Breast epithelium (tissue), 4 donors: ENCODE results near the gene PRCD. TPM values are rescaled to one million over a fixed set of nuclear protein-coding genes. Genes with fewer than 3 reads are reported as not detected.
A peak's percentile ranks its signal among the peaks of the same experiment; 100 is the strongest.

Source experiments
- DNase-seq, 2 donors: peaks; one replicate each; pipeline ENCODE4 v3.0.0-alpha.2; 2019; ENCODE audit warnings: low spot score in 2 of 2
- H3K27ac ChIP-seq, 2 donors: fragments of 200-600 bp; sonication (generic) in 1 of 2; one replicate each; pipeline ENCODE4 v1.5.1; 2016 to 2019; ENCODE audit warnings: mild to moderate bottlenecking in 1 of 2
- H3K27me3 ChIP-seq, 2 donors: fragments of 200-600 bp; sonication (generic) in 1 of 2; one replicate each; pipeline versions ENCODE4 v1.5.1 to v1.6.0; 2017 to 2019; ENCODE audit warnings: control low read depth in 1 of 2, mild to moderate bottlenecking in 1 of 2
- H3K36me3 ChIP-seq: fragments of 200-600 bp; one replicate; pipeline ENCODE4 v1.5.1; 2019
- H3K4me1 ChIP-seq, 2 donors: fragments of 200-600 bp; sonication (generic); one replicate each; pipeline ENCODE4 v1.5.1; 2016 to 2019; ENCODE audit warnings: control low read depth in 1 of 2
- H3K4me3 ChIP-seq, 3 donors: fragments of 200-600 bp; sonication (generic); 1 replicate in 2 of 3; 2 replicates in 1 of 3; pipeline ENCODE4 v1.5.1; 2016 to 2019; ENCODE audit warnings: mild to moderate bottlenecking in 3 of 3, moderate library complexity in 2 of 3
- H3K9me3 ChIP-seq, 2 donors: fragments of 200-600 bp; sonication (generic) in 1 of 2; one replicate each; pipeline ENCODE4 v1.5.1; 2016 to 2019; ENCODE audit warnings: control low read depth in 1 of 2
- POLR2A ChIP-seq: fragments of 450-650 bp; IDR thresholded peaks from one replicate; pipeline ENCODE4 v1.6.1; 2016; ENCODE audit warnings: antibody characterized with exemption, mild to moderate bottlenecking, moderate library complexity
- POLR2AphosphoS5 ChIP-seq, 3 donors: sonication (generic); formaldehyde crosslinking; IDR thresholded peaks; one replicate each; pipeline ENCODE4 v1.6.1; 2017; ENCODE audit warnings: antibody characterized with exemption in 3 of 3
- intact Hi-C: fragments of 100-400 bp; cut with DNase I; formaldehyde crosslinking; loops from one replicate; pipeline ENCODE4 v1.15.1; 2023; ENCODE audit warnings: low total_unique reads
- total RNA-seq, 3 donors: library from RNA; depleted of rRNA; stranded (reverse); fragments of >200 nt; gene quantifications; one replicate each; pipeline ENCODE4 v1.1.0, GENCODE V29; 2016
- TF ChIP-seq, protein P1 (sequence below), 3 donors: fragments of 450-650 bp; IDR thresholded peaks; one replicate each; pipeline ENCODE4 v1.5.1; 2016 to 2017; ENCODE audit warnings: antibody characterized with exemption in 3 of 3, mild to moderate bottlenecking in 3 of 3, moderate library complexity in 3 of 3

The PRCD gene
- total RNA-seq, 3 donors from 2014 or later: 1.5 to 7.2 (median 4.9) TPM

DNA sequence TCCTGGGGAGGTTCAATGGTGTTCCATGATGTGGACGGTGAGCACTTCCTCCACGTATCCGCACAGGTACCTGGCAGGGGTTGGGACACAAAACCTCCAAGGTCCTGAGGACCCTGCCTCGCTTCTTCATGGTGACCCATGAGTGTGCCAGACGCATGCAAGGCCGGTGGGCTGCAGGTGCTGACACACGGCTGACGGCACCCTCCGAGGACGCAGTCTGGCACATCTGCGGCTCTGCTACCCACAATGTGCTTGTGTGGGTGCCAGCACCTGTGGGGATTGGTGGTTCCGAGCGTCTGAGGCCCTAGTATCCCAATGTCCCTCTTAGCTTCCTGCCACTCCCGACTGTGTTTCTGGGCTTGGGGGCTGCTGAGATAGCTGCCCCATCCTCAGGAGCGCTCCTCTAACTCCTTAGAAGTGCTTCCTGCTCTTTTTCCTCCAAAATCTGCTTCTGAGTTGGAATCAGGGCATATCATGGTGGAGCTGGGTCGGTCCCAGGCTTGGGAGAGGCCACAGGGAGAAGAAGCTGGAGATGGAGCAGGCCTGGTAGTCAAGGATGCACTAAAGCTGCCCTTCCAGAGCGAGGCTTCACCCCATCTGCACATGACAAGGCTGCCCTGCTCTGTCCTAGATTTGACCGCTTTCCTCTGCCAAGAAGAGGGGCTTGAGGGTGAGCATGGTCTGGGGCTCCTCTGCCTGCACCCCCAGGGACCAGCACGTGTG, 3.9 kb upstream of the PRCD start:
- H3K27me3 ChIP-seq: peaks cover 0 to 7% of the 10 kb centered on the region in 2 donors
- no peaks in the 10 kb centered on the region for H3K36me3 ChIP-seq
- no peaks in the 10 kb centered on the region for H3K9me3 ChIP-seq
- DNase-seq: no peak
- intact Hi-C loops: loop anchor here (10.0 kb wide), 1 partner anchor 159 kb away; no protein-coding TSS in a partner anchor
- H3K27ac ChIP-seq: peak overlapping the region; percentile 70 to 92
- H3K4me1 ChIP-seq: peaks cover 4% of the 10 kb centered on the region in 2 donors
- H3K4me3 ChIP-seq: peak overlapping the region in 2 of 3 donors; percentile 48 to 86
- TF ChIP-seq POLR2AphosphoS5 (IDR thresholded peaks at IDR 0.05): no peak
- TF ChIP-seq, protein P1, sequence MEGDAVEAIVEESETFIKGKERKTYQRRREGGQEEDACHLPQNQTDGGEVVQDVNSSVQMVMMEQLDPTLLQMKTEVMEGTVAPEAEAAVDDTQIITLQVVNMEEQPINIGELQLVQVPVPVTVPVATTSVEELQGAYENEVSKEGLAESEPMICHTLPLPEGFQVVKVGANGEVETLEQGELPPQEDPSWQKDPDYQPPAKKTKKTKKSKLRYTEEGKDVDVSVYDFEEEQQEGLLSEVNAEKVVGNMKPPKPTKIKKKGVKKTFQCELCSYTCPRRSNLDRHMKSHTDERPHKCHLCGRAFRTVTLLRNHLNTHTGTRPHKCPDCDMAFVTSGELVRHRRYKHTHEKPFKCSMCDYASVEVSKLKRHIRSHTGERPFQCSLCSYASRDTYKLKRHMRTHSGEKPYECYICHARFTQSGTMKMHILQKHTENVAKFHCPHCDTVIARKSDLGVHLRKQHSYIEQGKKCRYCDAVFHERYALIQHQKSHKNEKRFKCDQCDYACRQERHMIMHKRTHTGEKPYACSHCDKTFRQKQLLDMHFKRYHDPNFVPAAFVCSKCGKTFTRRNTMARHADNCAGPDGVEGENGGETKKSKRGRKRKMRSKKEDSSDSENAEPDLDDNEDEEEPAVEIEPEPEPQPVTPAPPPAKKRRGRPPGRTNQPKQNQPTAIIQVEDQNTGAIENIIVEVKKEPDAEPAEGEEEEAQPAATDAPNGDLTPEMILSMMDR (IDR thresholded peaks at IDR 0.05): no peak
- TF ChIP-seq POLR2A: no peak

DNA sequence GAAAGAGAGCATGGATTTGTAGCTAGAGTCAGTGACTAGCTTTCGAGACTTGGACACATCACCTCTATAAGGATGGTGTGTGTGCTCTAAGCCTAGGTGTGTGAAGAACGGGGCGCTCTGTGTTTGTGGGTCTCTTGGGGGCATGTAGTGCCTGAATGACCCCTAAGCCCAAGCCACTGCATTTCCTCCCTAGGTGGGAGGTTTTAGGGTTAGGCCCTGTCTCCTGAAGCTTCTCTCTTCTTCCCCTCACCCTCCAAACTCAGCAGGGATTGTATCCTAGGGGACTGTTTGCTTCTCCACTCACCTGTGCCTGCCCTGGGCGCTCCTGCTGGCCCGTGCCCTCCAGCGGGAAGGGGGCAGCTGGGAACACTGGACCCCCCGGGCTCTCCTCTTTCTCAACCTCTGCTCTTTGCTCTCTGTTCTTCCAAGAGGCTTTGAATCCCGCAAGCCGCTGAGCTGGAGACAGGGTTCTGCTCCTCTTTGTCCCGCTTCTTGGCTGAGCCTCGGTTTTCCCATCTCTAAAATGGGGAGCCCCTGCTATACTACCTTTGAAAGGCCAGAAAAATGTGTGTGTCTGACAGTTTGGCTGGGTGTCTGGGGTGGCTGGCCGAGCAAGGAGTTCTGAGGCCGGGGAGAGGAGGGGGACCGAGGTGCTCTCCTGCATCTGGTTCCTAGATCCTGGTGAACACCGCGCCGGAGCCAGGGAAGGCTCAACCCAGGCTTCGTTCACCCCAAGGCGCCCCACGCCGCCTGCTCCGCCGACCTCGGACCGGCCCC, 3.1 kb upstream of the PRCD start:
- intact Hi-C loops: loop anchor here (10.0 kb wide), 1 partner anchor 158 kb away; no protein-coding TSS in a partner anchor
- no peaks in the 10 kb centered on the region for H3K9me3 ChIP-seq
- H3K36me3 ChIP-seq: no peaks in the 10 kb centered on the region
- H3K4me3 ChIP-seq: peak overlapping the region; percentile 48 to 86 (median 56)
- no peak for DNase-seq
- peak overlapping the region; percentile 70 to 92 for H3K27ac ChIP-seq
- peaks cover 0 to 8% of the 10 kb centered on the region in 2 donors for H3K4me1 ChIP-seq
- TF ChIP-seq, protein P1 (IDR thresholded peaks at IDR 0.05): no peak
- TF ChIP-seq POLR2AphosphoS5 (IDR thresholded peaks at IDR 0.05): no peak
- TF ChIP-seq POLR2A: no peak
- peaks cover 0 to 7% of the 10 kb centered on the region in 2 donors for H3K27me3 ChIP-seq

DNA sequence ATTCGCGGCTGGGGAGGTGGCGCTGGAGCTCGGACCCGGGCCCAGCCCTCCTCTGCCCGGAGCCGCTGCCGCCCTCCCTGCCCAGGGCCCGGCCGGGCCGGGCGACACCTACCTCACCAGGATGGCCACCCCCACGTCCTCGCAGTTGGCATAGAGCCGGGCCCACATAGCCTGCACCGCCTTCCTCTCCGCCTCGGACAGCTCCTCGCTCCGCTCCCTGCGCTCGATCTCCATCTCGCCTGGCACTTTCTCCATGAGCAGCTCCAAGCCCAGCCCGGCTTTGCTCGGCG, 2.6 kb upstream of the PRCD start:
- peak overlapping the region; percentile 70 to 92 for H3K27ac ChIP-seq
- peaks cover 0 to 7% of the 10 kb centered on the region in 2 donors for H3K27me3 ChIP-seq
- no peaks in the 10 kb centered on the region for H3K36me3 ChIP-seq
- DNase-seq: peak in 1 of 2 donors; percentile 71
- H3K4me1 ChIP-seq: peaks cover 0 to 8% of the 10 kb centered on the region in 2 donors
- H3K9me3 ChIP-seq: no peaks in the 10 kb centered on the region
- intact Hi-C loops: loop anchor here (10.0 kb wide), 1 partner anchor 158 kb away; no protein-coding TSS in a partner anchor
- H3K4me3 ChIP-seq: peak overlapping the region; percentile 48 to 86 (median 56)
- TF ChIP-seq POLR2AphosphoS5 (IDR thresholded peaks at IDR 0.05) (no peak), POLR2A (no peak)
- TF ChIP-seq, protein P1 (IDR thresholded peaks at IDR 0.05): no peak

DNA sequence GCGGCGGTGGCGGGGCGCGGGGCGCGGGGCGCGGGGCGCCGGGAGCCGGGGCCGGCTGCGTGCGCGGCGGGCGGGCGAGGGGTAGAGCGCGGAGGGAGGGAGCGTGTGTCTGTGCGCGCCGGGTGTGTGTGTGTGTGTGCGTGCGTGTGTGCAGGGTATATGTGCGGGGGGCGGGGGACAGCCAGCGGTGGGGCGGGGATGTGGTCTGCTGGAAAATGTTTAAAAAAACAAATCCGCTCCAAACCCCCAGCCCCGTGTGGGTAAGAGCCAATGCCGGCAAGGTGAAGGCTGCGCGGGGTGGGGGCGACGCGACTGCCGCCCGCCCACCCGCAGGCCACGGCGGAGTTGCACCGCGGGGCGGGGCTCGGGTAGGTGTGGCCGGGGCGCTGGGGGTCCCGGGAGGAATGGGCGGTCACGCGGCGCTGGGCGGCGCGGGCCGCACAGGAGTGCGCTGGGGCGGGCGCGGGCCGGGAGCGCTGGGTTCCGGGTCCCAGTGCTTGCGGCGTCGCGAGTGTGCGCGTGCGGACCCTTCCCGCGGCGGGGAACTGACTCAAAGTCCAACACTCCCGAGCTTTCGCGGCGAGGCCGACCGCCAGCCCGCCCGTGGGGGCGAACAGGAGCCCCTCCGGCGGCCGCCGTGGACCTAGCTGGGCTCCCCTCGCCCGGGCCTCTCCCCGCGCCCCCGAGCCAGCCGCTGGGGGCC, 2.1 kb upstream of the PRCD start, which contains the start of gene CYGB:
TSS of gene CYGB (minus strand) at position 132 of the 703 bp plus-strand sequence. CDS start 167 bp downstream, outside the sequence.
- Histone ChIP-seq H3K36me3 (no peaks in the 10 kb centered on the region), H3K9me3 (no peaks in the 10 kb centered on the region), H3K27ac (peak within 1 kb of the TSS; percentile 70 to 92), H3K27me3 (peaks cover 0 to 7% of the 10 kb centered on the region in 2 donors), H3K4me3 (peak within 1 kb of the TSS; percentile 48 to 86 (median 56)), H3K4me1 (peaks cover 0 to 8% of the 10 kb centered on the region in 2 donors)
- intact Hi-C loops: loop anchor here (10.0 kb wide), 1 partner anchor 157 kb away; no protein-coding TSS in a partner anchor
- no peak for TF ChIP-seq POLR2AphosphoS5 (IDR thresholded peaks at IDR 0.05)
- TF ChIP-seq POLR2A: no peak
- TF ChIP-seq, protein P1 (IDR thresholded peaks at IDR 0.05): no peak
- no peak for DNase-seq
